ENCODE results near the gene CNGA2.
"Not testable (repeated sequence)": the region's sequence is repeated elsewhere in the genome, so short reads cannot be mapped to it uniquely, and the experiment has no call there.

CNGA2 gene

DNA sequence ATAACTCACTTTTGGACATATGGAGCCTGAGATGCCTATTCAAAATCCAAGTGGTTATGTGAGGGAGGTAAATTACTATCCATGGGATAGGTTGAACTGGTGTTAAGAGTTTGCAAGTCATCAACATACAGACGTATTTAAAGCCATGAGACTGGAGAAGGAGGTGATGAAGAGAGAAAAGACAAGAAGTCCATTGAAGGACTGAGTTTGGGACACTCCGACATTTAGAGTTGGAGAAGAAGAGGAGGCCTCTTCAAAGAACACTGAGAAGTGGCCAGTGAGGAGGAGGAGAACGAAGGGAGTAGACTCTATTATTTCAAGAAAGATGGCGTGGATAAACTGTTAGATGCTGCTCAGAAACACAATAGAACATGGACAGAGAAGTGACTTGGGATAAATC is at the start of gene CNGA2:
TSS of gene CNGA2 (plus strand) at position 301 of the 400 bp plus-strand sequence. CDS start 3,738 bp downstream, outside the sequence.
- DNase-seq (ENCODE audit: extremely low read depth in 1 of 2, low read depth in 1 of 2) = no peak

DNA sequence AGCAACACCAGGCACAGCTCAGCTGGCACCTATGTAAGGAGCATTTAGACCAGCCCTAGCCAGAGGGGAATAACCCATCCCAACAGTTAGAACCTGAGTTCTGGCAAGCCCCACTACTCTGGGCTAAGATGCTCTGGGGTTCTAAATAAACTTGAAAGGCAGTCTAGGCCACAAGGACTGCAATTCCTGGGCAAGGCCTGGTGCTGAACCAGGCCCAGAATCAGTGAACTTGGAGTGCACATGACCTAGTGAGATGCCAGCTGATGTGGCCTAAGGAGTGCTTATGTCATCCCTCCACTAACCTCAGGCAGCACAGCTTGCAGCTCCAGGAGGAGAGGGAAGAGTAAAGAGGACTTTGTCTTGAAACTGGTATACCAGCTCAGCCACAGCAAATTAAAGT is 46.9 kb upstream of the CNGA2 start:
- DNase-seq (ENCODE audit: extremely low read depth in 1 of 2, low read depth in 1 of 2) = no peak

DNA sequence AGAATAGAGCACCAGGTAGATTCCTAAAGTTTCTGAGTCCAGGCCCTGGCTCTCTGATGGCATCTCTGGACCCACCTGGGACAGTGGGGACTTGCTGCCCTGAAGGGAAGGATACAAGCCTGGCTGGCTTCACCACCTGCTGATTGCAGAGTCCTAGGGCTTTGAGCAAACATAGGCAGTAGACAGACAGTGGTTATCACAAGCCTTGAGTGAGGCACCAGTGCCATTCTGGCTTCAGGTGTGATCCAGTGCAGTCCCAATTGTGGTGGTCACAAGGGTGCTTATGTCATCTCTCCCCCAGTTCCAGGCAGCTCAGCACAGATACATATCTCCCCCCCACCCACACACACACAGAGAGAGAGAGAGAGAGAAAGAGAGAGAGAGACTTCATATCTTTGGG is 45.9 kb upstream of the CNGA2 start:
- no peak for DNase-seq (ENCODE audit: extremely low read depth in 1 of 2, low read depth in 1 of 2)

DNA sequence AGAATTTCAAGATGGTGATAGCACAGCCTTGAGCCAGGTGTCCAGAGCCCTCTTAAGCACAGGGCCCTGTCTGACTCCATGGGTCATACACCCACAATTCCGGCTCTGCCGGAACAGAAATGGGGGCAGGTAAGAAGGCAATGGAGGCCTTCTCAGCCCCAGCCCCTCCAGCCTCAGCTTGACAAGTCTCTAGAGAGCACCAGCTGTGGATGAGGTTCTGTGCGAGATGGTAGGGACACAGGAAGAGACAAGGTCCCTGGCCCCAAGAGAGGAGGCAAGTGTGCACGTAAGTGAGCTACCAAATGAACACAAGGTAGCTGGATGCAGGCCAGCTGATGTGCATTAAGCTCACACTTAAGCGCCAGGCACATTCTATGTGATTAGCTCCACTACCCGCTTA is 41.7 kb upstream of the CNGA2 start:
- no peak for DNase-seq (ENCODE audit: extremely low read depth in 1 of 2, low read depth in 1 of 2)

DNA sequence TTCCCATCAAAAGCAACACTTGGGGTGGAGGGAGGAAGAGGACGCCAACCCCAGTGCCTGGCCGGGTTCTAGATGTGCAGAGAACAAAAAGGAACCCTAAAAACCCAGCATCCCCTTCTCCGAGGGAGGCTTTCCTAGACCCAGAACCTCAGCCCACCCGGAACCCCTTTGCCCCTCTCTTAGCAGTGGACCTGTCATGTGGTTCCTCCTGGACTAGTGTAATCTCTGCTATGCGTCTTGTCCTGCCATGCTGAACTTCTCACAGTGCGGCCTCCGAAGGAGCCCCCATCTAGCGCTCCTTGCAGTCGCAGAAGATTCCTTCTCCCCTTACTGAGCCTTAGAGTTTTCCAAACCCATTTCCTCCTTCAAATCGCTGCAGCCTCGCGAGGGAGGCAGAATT is 40.4 kb upstream of the CNGA2 start:
- DNase-seq (ENCODE audit: extremely low read depth in 1 of 2, low read depth in 1 of 2) = no peak

DNA sequence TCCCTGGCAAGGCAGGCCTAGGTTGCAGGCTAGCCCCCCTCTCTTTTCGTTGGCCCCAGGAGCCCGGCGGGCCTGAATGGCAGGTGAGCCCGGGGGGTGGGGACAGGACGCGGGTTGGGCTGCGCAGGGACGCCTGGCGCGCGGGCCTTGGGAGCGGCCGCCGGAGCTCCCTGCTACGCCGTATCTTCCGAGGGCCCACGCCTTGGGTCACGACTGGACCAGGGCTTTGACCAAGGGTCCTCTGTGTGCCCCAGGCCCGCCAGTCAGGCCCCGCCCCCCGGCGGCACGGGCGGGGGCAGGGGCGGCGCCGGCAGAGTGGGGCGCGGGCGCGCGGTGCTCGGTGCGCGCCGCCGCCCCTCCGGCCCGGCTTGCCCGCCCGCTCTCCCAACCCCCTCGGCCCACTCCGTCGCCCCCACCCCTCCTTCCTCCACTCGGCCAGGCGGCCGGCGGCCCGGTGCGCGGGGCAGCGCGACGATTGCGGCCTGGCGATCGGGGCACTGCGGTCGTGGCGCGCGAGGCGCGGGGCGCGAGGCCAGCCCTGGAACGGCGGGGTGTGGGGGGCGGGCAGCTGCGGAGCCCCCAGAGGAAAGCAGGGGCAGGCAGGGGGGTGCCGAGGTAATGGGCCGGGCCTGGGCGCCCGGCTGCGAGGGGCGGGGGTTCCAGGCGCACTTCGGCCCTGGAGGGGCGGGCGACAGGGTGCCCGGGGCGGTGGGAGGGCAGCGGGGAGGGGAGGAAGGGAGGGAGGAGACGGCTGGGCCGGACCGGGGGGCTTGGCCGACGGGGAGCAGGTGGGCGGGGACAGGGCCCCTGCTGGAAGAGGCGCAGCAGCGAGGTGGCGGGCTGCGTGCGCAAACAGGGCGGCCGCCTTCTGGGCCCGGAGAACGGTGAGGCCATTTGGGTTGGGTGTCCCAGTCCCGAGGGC is 39.6 kb upstream of the CNGA2 start, which contains the start of gene PRRG3:
TSS of gene PRRG3 (plus strand) at position 798 of the 922 bp plus-strand sequence. CDS start 3,357 bp downstream, outside the sequence.
- DNase-seq (ENCODE audit: extremely low read depth in 1 of 2, low read depth in 1 of 2) = no peak

DNA sequence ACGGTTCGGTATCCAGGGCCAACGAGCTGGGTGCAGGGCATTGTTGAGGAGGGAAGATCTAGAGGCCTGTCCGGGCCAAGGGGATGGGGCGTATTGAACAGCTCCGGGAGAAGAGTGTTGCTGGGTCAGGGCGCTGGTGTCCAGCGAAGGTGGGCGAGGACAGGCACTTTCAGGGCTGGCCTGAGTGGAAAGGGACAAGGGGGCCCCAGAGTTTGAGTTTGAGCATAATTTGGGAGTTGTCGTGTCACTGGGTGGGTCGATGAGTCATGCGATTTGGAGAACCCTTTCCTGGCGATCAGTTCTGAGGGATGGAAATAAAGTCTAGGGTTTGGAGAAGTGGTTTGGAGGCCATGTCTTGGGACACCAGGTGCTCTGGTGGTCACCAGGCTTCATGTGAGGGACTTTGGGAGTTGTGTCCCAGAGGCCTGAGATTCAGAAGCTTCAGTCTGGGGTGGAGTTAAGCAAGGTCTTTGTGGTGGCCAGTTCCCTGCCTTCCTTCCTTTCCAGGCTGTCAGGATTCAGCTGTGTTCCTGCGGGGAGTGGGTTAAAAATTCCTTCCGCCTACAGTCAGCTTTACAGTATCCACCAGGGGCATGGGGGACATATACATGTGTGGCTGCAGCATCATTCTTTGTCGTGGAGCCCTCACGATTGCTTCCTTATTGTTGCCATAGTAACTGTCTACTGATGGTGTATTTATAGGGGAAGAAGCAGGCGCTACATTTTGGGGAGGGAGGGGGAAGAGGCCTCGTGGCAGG is 38.8 kb upstream of the CNGA2 start:
- no peak for DNase-seq (ENCODE audit: extremely low read depth in 1 of 2, low read depth in 1 of 2)

DNA sequence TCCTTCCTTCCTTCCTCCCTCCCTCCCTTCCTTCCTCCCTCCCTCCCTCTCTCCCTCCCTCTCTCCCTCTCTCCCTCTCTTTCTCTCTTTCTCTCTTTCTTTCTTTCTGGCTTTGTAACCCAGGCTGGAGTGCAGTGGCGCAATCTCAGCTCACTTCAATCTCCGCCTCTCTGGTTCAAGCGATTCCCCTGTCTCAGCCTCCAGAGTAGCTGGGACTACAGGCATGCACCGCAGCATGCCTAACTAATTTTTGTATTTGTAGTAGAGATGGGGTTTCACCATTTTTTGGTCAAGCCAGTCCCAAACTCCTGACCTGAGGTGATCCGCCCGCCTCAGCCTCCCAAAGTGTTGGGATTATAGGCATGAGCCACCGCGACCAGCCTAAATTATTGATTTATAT is 37.5 kb upstream of the CNGA2 start:
- DNase-seq (ENCODE audit: extremely low read depth in 1 of 2, low read depth in 1 of 2) = not testable (repeated sequence)

DNA sequence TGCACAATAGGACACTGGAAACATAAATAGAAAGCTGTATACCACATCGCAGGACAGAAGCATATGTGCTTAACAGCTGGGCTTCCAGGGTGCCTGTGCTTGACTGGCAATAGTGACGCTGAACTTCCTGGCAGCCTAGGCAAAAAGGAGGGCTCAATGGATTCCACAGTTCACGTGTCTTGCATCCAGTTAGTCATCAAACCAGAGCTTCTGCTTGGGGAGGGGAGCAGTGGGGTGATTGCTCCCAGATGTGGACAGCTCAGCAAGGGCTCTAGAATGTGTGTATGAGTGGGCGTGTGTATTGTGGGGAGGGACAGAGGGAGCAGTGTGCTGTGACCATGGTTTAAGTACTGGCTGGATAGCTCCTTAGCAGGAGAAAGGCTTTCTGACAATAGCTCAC is 37.0 kb upstream of the CNGA2 start:
- no peak for DNase-seq (ENCODE audit: extremely low read depth in 1 of 2, low read depth in 1 of 2)

DNA sequence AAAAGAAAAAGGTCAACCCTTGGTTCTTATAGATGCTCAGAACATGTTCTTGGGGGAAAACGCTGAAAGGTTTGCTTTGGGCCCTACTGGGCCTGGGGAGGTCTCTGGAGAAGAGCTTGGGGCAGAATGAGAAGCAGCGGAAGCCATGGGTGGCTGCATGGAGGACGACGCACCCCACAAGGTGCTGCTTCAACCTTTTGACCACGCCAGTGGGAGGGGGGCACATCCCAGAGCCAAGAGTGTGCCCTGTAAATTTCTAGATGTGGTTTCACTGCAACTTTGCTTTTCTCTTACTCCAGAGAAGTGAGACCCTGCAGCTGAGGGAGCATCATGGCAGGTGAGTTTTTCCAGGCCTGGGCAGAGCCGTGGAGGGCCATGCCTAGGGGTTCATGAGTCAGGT is 36.1 kb upstream of the CNGA2 start:
- DNase-seq (ENCODE audit: extremely low read depth in 1 of 2, low read depth in 1 of 2) = no peak

DNA sequence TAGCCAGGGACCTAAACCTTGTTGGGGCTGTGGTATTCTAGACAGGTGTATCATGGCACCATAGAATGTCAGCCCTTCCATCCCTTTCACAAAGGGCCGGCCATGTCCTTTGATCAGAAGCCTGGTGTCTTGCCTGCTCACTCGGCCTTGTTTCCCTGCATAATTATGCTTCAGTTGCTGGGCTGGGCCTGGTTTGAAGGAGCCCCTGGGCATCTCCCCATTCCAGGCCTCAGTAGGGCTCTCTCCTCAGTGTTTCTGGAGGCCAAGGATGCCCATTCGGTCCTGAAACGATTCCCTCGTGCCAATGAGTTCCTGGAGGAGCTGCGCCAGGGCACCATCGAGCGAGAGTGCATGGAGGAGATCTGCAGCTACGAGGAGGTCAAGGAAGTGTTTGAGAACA is 34.8 kb upstream of the CNGA2 start:
- DNase-seq (ENCODE audit: extremely low read depth in 1 of 2, low read depth in 1 of 2) = no peak

DNA sequence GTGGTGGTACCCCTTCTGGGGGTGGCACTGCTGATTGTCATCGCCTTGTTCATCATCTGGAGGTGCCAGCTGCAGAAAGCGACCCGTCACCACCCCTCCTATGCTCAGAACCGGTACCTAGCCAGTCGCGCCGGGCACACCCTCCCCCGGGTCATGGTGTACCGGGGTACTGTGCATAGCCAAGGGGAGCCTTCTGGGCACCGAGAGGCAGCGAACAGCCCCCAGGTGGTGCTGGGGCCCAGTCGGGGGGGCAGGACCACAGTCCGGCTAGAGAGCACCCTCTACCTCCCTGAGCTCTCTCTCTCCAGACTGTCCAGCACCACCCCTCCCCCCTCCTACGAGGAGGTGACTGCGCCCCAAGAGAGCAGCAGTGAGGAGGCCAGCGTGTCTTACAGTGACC is 34.0 kb upstream of the CNGA2 start:
- no peak for DNase-seq (ENCODE audit: extremely low read depth in 1 of 2, low read depth in 1 of 2)

DNA sequence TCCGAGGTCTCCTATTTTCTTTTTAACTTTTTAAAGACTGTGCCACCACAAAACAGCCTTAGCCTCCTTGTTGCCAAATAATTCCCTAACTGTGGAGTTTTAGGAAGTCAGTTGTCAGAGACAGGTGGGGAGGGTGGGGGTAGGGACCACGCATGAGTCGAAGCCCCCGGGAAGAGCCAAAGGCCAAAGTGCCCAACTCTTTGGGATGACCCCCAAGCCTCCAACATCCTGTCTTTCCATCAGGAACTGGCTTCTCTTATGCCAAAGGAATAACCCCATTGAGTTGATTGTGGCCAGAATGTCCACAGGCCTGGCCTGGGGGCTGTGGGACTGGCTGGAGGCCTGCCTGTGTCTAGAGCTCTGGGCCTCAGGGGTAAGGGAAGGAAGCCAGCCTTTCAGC is 33.5 kb upstream of the CNGA2 start:
- no peak for DNase-seq (ENCODE audit: extremely low read depth in 1 of 2, low read depth in 1 of 2)

DNA sequence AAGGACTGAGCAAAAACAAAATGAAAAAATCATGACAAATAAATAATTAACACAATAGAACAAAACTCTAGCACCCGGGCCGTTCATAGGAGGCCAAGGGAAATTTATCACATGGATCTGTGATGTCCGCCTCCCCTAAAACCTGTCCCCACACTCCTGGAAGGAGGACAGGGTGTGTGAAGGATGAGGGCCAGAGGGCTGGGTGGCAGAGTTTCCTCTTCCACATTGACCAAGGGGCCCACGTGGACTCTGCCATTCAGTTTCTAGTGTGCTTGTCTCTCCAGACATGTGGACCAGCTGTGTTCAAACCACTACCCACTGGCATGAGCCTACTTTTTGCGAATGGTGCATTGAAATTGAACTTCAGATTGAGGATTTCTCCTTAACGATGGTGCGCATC is 33.0 kb upstream of the CNGA2 start:
- no peak for DNase-seq (ENCODE audit: extremely low read depth in 1 of 2, low read depth in 1 of 2)

DNA sequence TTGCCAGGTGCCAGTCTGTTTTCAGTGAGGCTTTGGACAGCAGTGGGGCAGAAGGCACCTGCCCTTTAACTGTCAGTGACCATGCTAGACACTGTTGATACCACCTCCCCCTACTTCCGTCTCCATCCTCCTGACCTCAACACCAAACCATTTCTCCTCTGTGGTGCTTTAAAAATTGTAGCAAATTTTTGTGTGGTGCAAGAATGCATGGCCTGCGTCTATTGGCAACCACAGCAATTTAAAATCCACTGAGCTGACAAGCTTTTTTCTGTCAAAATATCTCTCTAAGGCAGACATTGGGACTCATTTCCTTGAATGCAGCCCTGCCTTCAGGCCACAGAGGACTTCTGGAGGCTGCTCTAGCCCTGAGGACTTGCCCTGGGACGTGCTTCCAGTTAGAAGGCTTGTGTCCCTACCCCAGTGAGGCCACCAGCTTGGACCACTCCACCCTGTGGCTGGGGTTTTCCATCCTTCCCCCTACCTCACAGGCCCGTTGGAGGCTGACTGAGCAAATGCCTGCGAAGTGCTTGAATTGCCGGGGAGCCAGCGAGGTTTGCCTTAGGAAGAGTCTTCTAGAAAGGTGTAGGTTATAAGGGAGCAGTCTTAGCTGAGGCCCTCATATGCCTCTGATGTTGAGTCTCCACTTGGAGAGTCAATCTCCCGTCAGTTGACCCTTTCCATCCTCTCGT is 32.4 kb upstream of the CNGA2 start:
- no peak for DNase-seq (ENCODE audit: extremely low read depth in 1 of 2, low read depth in 1 of 2)

DNA sequence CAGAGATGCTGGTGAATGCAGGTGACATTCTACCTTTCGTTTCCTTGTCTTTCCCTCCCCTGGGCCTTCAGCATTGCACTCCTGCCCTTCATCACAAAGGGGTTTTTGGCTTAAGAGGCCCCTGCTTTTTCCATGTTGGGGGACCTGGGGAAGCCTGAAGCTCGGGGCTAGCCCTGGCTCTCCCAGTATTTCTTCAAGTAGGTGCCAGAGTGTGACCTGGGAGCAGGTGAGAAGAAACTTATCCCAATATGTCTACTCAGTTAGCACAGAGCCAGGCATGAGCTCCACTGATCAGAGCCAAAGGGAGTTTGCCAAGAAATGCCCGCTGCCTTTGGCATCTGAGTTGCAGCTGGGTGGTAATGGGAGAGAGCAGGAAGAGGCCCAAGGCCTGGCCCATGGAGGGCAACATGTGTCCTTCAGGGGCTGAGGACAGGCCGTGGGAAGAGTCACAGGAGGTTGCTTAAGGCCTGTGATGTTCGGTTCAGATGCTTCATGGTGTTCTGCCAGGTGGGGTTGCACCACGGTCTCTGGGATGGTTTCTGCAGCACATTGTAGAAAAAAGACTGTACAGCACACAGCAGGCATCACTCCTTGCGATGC is 31.7 kb upstream of the CNGA2 start:
- no peak for DNase-seq (ENCODE audit: extremely low read depth in 1 of 2, low read depth in 1 of 2)

DNA sequence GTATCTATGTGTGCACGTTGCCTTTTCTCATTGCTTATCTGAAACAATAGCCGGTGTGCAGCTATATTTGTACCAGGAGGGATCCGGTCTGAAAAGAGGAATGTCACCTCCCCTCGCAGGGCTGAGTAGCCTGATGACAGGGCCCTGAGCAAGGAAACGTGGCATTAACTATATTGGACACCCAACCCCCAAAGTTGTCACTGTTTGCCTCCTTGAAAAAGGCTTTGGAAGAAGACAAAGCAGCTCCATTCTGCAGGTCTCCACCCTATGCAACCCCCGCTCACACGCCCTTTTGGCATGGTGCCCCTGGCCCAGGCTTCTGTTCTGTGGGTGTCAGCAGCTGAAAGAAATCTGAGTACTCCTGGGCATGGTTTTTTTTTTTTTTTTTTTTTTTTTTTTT is 31.1 kb upstream of the CNGA2 start:
- DNase-seq (ENCODE audit: extremely low read depth in 1 of 2, low read depth in 1 of 2) = no peak

DNA sequence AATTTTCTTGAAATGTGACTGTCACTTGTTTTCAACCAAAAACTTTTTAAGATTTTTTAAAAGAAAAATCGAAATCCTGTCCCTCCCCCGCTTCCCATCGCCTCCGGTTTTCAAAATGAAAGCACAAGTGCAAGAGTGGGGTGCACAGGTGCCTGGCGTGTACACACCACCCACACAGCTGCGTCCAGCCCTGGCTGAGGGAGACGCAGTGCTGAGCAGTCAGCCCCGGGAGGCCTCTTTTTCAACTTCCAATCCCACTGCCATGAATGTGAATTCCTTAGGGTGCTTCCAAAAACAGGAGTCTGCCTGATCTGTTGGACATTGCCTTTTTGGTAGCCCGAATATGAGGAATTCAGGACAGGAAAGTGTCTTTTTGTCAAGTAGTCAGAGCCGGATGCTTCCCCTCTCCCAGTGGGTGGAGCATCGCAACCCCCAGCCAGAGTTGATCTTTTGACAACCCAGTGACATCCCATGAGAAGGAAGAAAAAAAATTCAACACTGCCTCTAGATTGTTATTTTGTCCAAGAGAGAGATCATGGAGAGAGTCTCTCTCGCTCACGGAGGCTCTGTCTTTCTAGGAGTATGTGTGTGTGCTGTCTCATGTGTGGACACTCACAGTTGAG is 30.4 kb upstream of the CNGA2 start:
- DNase-seq (ENCODE audit: extremely low read depth in 1 of 2, low read depth in 1 of 2) = no peak

DNA sequence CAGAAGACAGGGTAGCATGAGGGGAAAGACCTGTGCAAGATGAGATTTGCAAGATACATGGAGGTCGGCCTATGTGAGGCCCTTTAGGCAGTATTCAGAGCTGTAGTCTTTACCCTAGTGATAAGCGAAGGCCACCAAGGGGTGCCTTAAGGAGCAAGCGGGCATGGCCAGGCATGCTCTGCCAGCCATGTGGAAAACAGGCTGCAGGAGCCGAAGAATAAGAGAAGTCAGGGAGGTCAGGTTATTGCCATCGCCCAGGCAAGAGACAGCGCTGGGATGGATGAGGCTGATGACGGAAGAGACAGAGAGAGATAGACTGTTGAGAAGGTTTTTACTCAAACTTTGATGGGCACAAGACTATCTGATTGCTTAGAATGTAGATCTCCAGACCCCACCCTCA is 25.7 kb upstream of the CNGA2 start:
- no peak for DNase-seq (ENCODE audit: extremely low read depth in 1 of 2, low read depth in 1 of 2)

DNA sequence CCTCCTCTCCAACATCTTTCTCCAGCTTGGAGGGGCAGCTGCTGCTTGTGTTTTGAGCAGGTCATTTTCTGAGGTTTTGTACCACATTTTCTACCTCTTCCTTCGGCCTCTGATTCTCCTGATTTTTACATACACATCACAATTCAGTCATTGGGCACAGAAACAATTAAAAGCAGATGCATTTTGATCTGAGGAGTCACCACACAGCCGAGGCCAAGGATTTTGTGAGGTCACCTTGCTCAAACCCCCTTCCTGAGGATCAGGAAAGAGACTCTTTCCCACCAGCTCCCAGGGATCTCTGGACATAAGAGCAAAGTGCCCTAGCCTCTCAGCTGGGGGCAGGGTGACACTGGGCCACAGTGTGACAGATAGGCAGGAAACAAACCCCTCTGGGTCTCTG is 24.1 kb upstream of the CNGA2 start:
- no peak for DNase-seq (ENCODE audit: extremely low read depth in 1 of 2, low read depth in 1 of 2)

DNA sequence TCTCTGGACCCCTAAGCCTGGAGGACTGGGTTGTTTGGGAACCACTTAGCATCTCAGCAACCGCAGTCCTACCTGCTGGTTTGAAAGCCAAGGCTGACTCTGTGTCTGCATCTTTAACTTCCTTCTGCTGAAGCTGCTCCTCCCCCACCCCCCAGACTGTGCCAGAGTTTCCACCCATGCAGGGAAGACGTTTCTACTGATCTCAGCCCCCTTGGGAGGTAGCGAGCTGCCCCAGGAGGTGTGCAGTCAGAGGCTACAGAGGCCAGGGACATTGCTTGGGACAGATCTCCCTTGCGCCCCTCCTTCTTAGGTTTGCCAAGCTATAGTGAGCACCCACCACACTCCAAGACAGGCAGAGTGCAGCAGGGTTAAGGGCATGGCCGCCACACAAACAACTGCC is 23.4 kb upstream of the CNGA2 start:
- DNase-seq (ENCODE audit: extremely low read depth in 1 of 2, low read depth in 1 of 2) = no peak

All from stimulated activated CD8-positive, alpha-beta memory T cell treated with anti-CD3 and anti-CD28 coated beads, Interleukin-7, amount 100 ng/mL, for 48 hours (primary cell).